GM12873 (cell line): ENCODE data around the gene FOXP2.

ENCODE experiments used
- TF ChIP-seq, protein P1 (sequence below): IDR thresholded peaks from 2 replicates; pipeline ENCODE4 v1.5.1; 2012; ENCODE audit warnings: low read depth, mild to moderate bottlenecking, moderate library complexity, low read length, control low read depth; ENCODE audit not compliant: insufficient read depth; ENCODE audit errors: missing control alignments

The FOXP2 gene

GRCh38 chr7:114519240-114519639 is 104.6 kb downstream of the FOXP2 start:
- TF ChIP-seq, protein P1, sequence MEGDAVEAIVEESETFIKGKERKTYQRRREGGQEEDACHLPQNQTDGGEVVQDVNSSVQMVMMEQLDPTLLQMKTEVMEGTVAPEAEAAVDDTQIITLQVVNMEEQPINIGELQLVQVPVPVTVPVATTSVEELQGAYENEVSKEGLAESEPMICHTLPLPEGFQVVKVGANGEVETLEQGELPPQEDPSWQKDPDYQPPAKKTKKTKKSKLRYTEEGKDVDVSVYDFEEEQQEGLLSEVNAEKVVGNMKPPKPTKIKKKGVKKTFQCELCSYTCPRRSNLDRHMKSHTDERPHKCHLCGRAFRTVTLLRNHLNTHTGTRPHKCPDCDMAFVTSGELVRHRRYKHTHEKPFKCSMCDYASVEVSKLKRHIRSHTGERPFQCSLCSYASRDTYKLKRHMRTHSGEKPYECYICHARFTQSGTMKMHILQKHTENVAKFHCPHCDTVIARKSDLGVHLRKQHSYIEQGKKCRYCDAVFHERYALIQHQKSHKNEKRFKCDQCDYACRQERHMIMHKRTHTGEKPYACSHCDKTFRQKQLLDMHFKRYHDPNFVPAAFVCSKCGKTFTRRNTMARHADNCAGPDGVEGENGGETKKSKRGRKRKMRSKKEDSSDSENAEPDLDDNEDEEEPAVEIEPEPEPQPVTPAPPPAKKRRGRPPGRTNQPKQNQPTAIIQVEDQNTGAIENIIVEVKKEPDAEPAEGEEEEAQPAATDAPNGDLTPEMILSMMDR = no peak

DNA sequence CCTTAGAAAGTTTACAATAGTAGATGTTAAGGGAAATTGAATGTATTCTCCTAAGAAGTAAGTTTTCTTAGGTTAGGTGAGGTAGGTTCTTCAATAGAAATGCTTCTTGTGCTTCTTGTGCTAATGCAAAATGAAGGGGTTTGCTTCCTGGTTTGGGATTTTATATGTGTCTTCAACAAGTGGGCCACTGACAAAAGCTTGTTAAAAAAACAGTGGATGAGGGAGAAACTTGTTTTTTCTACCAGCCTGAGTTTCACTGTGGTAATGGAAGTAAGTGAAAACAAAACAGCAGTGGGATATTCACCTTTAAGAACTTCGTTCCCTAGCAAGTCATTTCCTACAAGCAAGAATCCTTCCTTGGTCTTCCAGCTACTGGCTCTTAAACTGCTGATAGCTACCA is 107.5 kb downstream of the FOXP2 start:
- TF ChIP-seq, protein P1 = no peak

DNA sequence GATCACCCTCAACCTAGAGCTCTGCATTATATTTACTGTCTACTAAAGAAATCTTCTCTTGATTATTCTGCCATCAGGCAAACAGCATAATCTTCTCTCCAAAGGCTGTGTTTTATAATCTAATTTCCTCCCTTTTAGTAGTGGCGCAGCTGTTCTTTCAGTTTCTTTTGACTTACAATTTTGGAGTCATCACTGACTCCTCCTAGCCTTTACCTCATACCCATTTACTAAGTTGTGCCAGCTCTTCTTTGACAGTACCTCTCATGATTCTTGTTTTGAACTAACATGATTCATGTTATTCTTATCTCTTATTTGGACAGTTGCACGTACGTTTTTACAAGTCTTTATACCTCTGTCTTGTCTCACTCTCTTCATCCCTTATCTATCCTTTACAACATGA is 113.0 kb downstream of the FOXP2 start:
- TF ChIP-seq, protein P1 = no peak

GRCh38 chr7:114530057-114530611 is 115.5 kb downstream of the FOXP2 start:
- TF ChIP-seq, protein P1 = no peak

- TF ChIP-seq, protein P1 = no peak
Measured at GRCh38 chr7:114531326-114531725, 116.7 kb downstream of the FOXP2 start.

DNA sequence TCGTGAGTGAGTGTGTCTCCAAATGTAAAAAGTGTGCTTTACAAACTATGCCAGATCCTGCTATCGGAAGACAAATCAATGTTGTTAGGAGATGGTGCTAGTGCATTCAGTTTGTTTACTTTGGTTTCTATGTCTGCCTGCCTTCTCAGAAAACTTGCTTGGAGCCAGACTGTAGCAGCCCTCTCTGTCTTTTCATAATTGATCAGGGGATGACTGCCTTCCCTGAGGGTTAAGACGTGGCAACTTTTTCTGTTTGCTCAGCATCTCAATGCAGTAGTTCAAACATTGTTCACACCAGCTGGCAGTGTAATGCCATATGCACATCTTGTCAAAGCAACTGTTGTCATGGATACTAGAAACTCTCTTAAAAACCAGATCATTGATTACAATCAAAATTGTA is 118.5 kb downstream of the FOXP2 start:
- TF ChIP-seq, protein P1 = no peak

- TF ChIP-seq, protein P1 = no peak
Measured at GRCh38 chr7:114534953-114535352, 120.3 kb downstream of the FOXP2 start.
